Activated T-helper 1 cell treated with anti-CD3 and anti-CD28 coated beads, Interleukin-2, amount 50 U/mL, for 16 hours (primary cell): Measurements from ENCODE around the gene UBTF.

ENCODE experiments used
- DNase-seq, 2 donors: peaks; one replicate each; pipeline ENCODE4 v3.0.0-alpha.2; 2020; ENCODE audit warnings: low read depth in 1 of 2, low spot score in 1 of 2

The UBTF gene

GRCh38 chr17:44198721-44199552, 20.5 kb downstream of the UBTF start:
- peak in 1 of 2 donors; percentile 44 for DNase-seq

GRCh38 chr17:44197980-44198720, 21.3 kb downstream of the UBTF start:
- no peak for DNase-seq

- no peak for DNase-seq
These were observed 22.4 kb downstream of the UBTF start for GRCh38 chr17:44197107-44197506.

GRCh38 chr17:44193326-44194084, 26.0 kb downstream of the UBTF start:
- DNase-seq = no peak

- no peak for DNase-seq
These were observed 26.7 kb downstream of the UBTF start for GRCh38 chr17:44192750-44193149.

GRCh38 chr17:44191941-44192496, 27.5 kb downstream of the UBTF start:
- DNase-seq = no peak

GRCh38 chr17:44191369-44191768, 28.1 kb downstream of the UBTF start:
- no peak for DNase-seq

- DNase-seq = no peak
These were observed 29.0 kb downstream of the UBTF start for GRCh38 chr17:44190481-44190880.

GRCh38 chr17:44188576-44189403, 30.7 kb downstream of the UBTF start:
- no peak for DNase-seq

GRCh38 chr17:44187131-44187899, 32.2 kb downstream of the UBTF start:
- DNase-seq = no peak

GRCh38 chr17:44186307-44187130, 33.0 kb downstream of the UBTF start, which contains the start of gene TMUB2:
Gene TMUB2, plus strand, starts transcription at chr17:44186972. Its CDS starts 737 bp downstream, at chr17:44187709.
- DNase-seq = peak; percentile 99

- DNase-seq = no peak
These were observed 35.2 kb downstream of the UBTF start for GRCh38 chr17:44184212-44184810.

- no peak for DNase-seq
These were observed 36.5 kb downstream of the UBTF start for GRCh38 chr17:44183024-44183423.

GRCh38 chr17:44178133-44178532, 41.3 kb downstream of the UBTF start:
- no peak for DNase-seq

GRCh38 chr17:44177640-44178039, 41.8 kb downstream of the UBTF start:
- no peak for DNase-seq

- no peak for DNase-seq
These were observed 42.6 kb downstream of the UBTF start for GRCh38 chr17:44176671-44177501.

GRCh38 chr17:44176257-44176656, 43.2 kb downstream of the UBTF start:
- no peak for DNase-seq
